Choroid plexus epithelial cell (primary cell): Measurements from ENCODE around the gene GRIA2.
A peak's percentile ranks its signal among the peaks of the same experiment; 100 is the strongest.

Experiments
- DNase-seq: peaks from one replicate; pipeline ENCODE4 v3.0.0-alpha.2; 2010; ENCODE audit warnings: low read depth
- H3K4me3 ChIP-seq: 2 replicates; pipeline ENCODE4 v1.5.1; 2011; ENCODE audit warnings: low read depth, mild to moderate bottlenecking, control low read depth, low read length, moderate library complexity
- TF ChIP-seq, protein P1 (sequence below): conservative IDR thresholded peaks from 2 replicates; pipeline ENCODE4 v1.5.1; 2011; ENCODE audit warnings: low read depth, mild to moderate bottlenecking, control low read depth, inconsistent platforms, low read length, moderate library complexity

The GRIA2 gene

DNA sequence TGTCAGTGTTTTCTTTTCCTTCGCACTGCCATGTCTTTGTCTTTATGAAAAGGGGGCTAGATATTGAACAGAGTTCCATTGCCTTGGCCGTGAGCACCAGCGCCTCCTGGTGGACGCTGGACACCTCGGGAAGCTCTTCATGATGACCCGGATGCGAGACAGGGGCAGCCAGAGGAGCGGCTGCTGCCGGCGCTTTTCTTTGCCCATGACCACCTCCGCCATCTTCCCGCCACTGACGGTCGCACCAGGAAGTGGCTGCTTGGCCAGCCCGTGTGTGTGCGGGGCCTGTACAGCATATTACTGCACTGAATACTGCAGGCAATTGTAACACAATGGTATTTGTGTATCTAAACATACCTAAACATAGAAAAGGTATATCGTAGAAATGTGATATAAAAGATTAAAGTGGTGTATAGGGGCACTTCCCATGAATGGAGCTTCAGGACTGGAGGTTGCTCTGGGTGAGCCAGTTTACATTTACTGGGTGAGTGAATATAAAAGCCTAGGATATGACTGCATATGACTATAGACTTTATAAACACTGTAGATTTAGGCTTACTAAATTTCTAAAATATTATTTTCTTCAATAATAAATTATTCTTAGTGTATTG, 15.8 kb upstream of the GRIA2 start:
- DNase-seq, result peak; percentile 19

DNA sequence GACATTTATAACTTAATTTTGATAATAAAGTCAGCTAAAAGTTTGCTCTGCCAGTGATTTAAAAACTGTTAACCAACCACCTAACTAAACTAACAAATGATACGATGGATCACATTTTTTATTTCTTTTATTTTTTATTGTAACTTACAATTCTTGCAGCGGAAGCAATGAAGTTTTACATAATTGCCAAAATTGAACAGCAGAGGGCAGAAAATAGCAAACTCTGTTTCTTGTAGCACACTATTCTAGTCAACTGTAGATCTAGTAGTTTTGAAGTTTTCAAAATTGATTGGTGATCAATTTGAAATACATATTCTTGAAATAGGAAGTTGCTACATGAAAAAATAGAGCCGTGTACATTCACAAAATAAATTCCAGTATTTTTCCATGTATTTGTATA, 2.8 kb upstream of the GRIA2 start:
- H3K4me3 ChIP-seq, result no peak overlapping the region
- TF ChIP-seq, protein P1, sequence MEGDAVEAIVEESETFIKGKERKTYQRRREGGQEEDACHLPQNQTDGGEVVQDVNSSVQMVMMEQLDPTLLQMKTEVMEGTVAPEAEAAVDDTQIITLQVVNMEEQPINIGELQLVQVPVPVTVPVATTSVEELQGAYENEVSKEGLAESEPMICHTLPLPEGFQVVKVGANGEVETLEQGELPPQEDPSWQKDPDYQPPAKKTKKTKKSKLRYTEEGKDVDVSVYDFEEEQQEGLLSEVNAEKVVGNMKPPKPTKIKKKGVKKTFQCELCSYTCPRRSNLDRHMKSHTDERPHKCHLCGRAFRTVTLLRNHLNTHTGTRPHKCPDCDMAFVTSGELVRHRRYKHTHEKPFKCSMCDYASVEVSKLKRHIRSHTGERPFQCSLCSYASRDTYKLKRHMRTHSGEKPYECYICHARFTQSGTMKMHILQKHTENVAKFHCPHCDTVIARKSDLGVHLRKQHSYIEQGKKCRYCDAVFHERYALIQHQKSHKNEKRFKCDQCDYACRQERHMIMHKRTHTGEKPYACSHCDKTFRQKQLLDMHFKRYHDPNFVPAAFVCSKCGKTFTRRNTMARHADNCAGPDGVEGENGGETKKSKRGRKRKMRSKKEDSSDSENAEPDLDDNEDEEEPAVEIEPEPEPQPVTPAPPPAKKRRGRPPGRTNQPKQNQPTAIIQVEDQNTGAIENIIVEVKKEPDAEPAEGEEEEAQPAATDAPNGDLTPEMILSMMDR, result peak; percentile 59
- DNase-seq, result peak; percentile 61

More for the DNA sequence above, 15.8 kb upstream of the GRIA2 start:
- TF ChIP-seq, protein P1, result peak; percentile 57
- no peak overlapping the region for H3K4me3 ChIP-seq

DNA sequence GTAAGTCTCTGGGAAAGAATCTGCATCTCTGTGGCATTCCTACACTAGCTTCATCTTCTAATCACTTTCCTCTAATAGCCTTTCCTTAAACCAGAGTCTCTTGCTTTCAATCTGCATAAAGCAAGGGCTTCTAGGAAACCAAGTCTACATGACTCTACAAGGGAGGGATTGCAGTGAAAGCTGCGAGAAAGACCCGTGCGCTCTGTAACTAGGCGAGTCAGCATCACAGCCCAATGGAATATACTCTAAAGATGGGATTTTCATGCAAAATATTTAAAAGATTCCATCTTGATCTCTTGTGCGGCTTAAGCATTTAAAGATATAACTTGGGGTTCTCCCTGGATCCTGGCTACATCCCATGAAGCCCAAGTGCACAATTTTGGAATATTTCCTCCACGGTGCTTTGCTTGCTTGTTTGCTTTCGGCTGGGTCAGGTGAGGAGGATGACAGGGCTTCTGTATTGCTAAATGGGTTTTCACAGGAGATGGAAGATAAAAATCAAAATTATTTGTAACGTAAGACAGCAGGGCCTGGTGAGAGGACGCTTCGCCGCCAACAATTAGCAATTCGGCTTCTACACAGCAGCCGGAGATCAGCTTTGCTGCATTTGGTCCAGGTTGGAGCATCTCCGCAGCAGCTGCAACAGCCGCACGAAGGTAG, 687 bp upstream of the GRIA2 start:
- TF ChIP-seq, protein P1, result no peak
- H3K4me3 ChIP-seq, result peak overlapping the region; percentile 42
- no peak for DNase-seq

DNA sequence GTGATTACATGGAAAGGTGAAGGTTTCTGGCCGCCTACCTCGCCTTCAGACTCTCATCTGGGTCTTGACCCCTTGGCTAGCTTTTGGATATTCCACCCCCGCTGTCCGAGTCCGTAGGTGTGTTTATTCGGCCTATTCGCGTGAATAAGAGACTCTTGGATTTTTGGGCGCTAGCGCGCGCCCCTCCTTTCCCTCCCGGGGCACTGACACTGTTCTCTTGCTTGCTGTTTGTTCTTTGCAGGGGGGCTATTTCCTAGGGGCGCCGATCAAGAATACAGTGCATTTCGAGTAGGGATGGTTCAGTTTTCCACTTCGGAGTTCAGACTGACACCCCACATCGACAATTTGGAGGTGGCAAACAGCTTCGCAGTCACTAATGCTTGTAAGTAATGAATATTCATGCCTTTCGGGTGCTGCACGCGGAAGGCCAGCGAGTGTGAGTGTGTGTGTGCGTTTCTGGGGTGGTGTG, 932 bp downstream of the GRIA2 start:
- H3K4me3 ChIP-seq, result no peak overlapping the region
- TF ChIP-seq, protein P1, result no peak
- no peak for DNase-seq

DNA sequence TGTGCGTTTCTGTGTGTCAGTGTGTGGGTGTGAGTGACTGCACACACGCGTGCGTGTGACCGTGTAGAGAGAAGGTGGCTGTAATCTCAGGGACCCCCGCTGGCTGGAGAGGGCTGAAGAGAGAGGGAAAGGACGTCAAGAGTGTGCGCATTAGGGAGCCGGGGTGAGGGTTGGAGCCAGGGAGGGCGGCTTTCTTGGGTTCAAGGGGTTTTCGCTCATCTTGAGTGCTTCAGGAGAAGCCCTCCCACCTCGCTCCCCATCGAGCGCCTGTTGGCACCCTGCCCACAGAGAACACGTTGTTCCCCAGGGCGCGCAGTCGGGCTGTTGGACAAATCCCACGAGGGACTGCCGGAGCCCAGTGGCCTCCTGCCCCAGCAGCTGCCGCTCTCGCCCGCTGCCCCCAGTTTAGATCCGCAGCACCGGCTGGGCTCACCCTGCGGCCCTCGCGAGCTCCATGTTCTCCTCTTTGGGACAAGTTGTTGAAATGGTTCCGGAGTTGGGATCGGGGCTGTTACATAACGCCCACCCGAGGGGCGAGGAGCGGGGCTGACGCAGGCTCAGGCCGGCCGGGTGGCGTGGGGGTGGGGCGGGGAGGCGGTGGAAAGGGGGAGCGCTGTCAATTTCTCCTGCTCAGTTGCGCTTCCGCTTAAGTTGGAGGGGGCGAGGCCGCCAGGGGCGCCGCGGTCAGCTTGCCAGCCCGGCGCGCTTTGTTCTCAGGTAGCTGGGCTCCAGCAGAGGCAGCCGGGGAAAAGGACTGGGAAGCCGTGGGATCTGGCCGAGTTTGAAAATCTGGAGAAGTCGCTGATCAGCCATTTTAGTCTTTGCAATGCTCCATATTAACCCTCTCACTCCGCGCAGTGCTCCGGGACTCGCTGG, 1.6 kb downstream of the GRIA2 start:
- peak overlapping the region; percentile 46 for H3K4me3 ChIP-seq
- no peak for DNase-seq

DNA sequence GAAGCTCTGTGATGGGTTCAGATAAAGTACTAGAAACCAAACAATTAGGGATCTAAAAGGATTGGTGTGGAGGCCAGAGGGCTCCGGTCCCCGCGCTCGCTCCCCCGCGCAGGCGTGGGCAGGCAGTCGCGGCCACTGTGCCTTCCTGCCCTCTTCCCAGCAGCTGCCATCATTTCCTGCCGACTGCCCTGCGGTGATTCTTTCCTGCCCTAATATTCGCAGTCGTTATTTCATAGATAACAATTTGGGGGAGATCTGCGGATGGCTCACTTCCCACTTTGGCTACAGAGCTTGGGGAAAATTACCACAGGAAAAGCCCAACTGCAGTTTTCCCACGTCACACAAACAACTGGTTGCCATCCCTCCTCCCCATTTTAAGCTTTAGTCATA, 2.2 kb downstream of the GRIA2 start:
- H3K4me3 ChIP-seq, result peak overlapping the region; percentile 46
- TF ChIP-seq, protein P1, result no peak
- DNase-seq, result no peak

More for the DNA sequence above, 1.6 kb downstream of the GRIA2 start:
- TF ChIP-seq, protein P1, result peak; percentile 7
